GM23248 (cell line): Measurements from ENCODE around the gene DNAI2. TPM values are rescaled to one million over a fixed set of nuclear protein-coding genes. Genes with fewer than 3 reads are reported as not detected.
A peak's percentile ranks its signal among the peaks of the same experiment; 100 is the strongest.

ENCODE experiments used
- DNase-seq: peaks from one replicate; pipeline ENCODE4 v3.0.0-alpha.2; 2015
- H2AFZ ChIP-seq: fragments of 200-600 bp; sonication (generic); 2 replicates; pipeline ENCODE4 v1.6.1; 2016; ENCODE audit warnings: antibody characterized with exemption
- H3F3A ChIP-seq: fragments of 200-600 bp; sonication (generic); 2 replicates; pipeline ENCODE4 v1.6.1; 2016; ENCODE audit warnings: mild to moderate bottlenecking, antibody characterized with exemption, mixed run types; ENCODE audit not compliant: insufficient read depth
- H3K27ac ChIP-seq: fragments of 200-600 bp; sonication (generic); 2 replicates; pipeline ENCODE4 v1.5.1; 2016; ENCODE audit warnings: mild to moderate bottlenecking
- H3K27me3 ChIP-seq: fragments of 200-600 bp; sonication (generic); replicated peaks from 2 replicates; pipeline ENCODE4 v1.6.1; 2016; ENCODE audit warnings: mild to moderate bottlenecking; ENCODE audit not compliant: insufficient read depth
- H3K36me3 ChIP-seq: fragments of 200-600 bp; sonication (generic); 2 replicates; pipeline ENCODE4 v1.6.1; 2016; ENCODE audit warnings: low read depth, mild to moderate bottlenecking
- H3K4me1 ChIP-seq: fragments of 200-600 bp; sonication (generic); 2 replicates; pipeline ENCODE4 v1.6.1; 2016; ENCODE audit warnings: mild to moderate bottlenecking; ENCODE audit not compliant: insufficient read depth
- H3K4me2 ChIP-seq: fragments of 200-600 bp; sonication (generic); one replicate; pipeline ENCODE4 v1.6.1; 2016; ENCODE audit warnings: mild to moderate bottlenecking; ENCODE audit not compliant: unreplicated experiment
- H3K4me3 ChIP-seq: fragments of 200-600 bp; sonication (generic); 2 replicates; pipeline ENCODE4 v1.5.1; 2016; ENCODE audit warnings: mild to moderate bottlenecking
- H3K79me2 ChIP-seq: fragments of 200-600 bp; sonication (generic); 2 replicates; pipeline ENCODE4 v1.6.1; 2016; ENCODE audit warnings: mild to moderate bottlenecking; ENCODE audit not compliant: insufficient read depth
- H3K9ac ChIP-seq: fragments of 200-600 bp; sonication (generic); 2 replicates; pipeline ENCODE4 v1.6.1; 2016; ENCODE audit warnings: mild to moderate bottlenecking
- H3K9me2 ChIP-seq: fragments of 200-600 bp; sonication (generic); 2 replicates; pipeline ENCODE4 v1.6.1; 2016; ENCODE audit warnings: mixed run types, mild to moderate bottlenecking, moderate library complexity; ENCODE audit not compliant: insufficient read depth
- H3K9me3 ChIP-seq: fragments of 200-600 bp; sonication (generic); one replicate; pipeline ENCODE4 v1.6.1; 2017; ENCODE audit warnings: low read depth
- H4K20me1 ChIP-seq: fragments of 200-600 bp; sonication (generic); 2 replicates; pipeline ENCODE4 v1.6.0; 2016; ENCODE audit not compliant: insufficient read depth
- EZH2 ChIP-seq: fragments of 200-600 bp; sonication (generic); IDR thresholded peaks from 2 replicates; pipeline ENCODE4 v1.6.1; 2018; ENCODE audit warnings: antibody characterized with exemption, mild to moderate bottlenecking; ENCODE audit not compliant: insufficient read depth, poor library complexity, severe bottlenecking
- EZH2phosphoT487 ChIP-seq: fragments of 200-600 bp; sonication (generic); IDR thresholded peaks from 2 replicates; pipeline ENCODE4 v1.6.1; 2018; ENCODE audit warnings: antibody characterized with exemption, moderate library complexity, mild to moderate bottlenecking, low read depth; ENCODE audit not compliant: insufficient read depth
- WGBS, 2 experiments: methylation state at CpG; one replicate each; pipeline ENCODE4 v1.1.6; 2015 to 2017; ENCODE audit warnings: low lambda C conversion rate in 2 of 2, low coverage in 1 of 2; ENCODE audit errors: missing lambda C conversion rate in 2 of 2; 5-methylcytosine and 5-hydroxymethylcytosine counted together
- in situ Hi-C: fragments of 300-500 bp; cut with MboI; formaldehyde crosslinking; loops from 2 replicates; pipeline ENCODE4 v1.15.0; 2020
- polyA plus RNA-seq: library from polyadenylated mRNA; unstranded; fragments of >200 nt; fragmentation: Nextera tagmentation; extraction: Ambion mirVana; gene quantifications from 2 replicates; pipeline ENCODE4 v1.2.1, GENCODE V29; 2016
- total RNA-seq: library from RNA; depleted of rRNA; stranded (reverse); fragments of >200 nt; shearing (Covaris generic); gene quantifications from 2 replicates; pipeline ENCODE4 v1.2.3, GENCODE V29; 2014

DNAI2 gene
- total and polyA plus RNA-seq, 2 experiments from 2014 or later = not detected

- Histone ChIP-seq H3K27ac (no peak overlapping the region), H2AFZ (no peak overlapping the region), H3K79me2 (no peaks in the 10 kb centered on the region), H3K4me3 (no peak overlapping the region), H4K20me1 (no peaks in the 10 kb centered on the region), H3K4me2 (no peak overlapping the region), H3K27me3 (0 out of 2 replicates have a peak, but pooled peaks cover 15% of the 10 kb centered on the region), H3K9me3 (no peaks in the 10 kb centered on the region), H3K9ac (no peak overlapping the region), H3K36me3 (no peaks in the 10 kb centered on the region), H3F3A (no peaks in the 10 kb centered on the region), H3K4me1 (no peaks in the 10 kb centered on the region), H3K9me2 (no peaks in the 10 kb centered on the region)
- WGBS, 2 experiments = 49 to 54% methylated on average over 10 of the region's 10 CpGs
- TF ChIP-seq EZH2phosphoT487 (no peak), EZH2 (no peak)
- DNase-seq = no peak
- in situ Hi-C loops = no loop called here
These were observed 34.9 kb upstream of the DNAI2 start for GRCh38 chr17:74239172-74239571.

- DNase-seq = peak; percentile 34
- no peak overlapping the region for H3K27ac ChIP-seq
- no peak overlapping the region for H2AFZ ChIP-seq
- no peaks in the 10 kb centered on the region for H3K79me2 ChIP-seq
- H4K20me1 ChIP-seq = no peaks in the 10 kb centered on the region
- H3K9me3 ChIP-seq = no peaks in the 10 kb centered on the region
- 0 out of 2 replicates have a peak, but pooled peaks cover 6% of the 10 kb centered on the region for H3K27me3 ChIP-seq
- no peak overlapping the region for H3K4me3 ChIP-seq
- 6 to 8% methylated on average over 11 of the region's 11 CpGs for WGBS, 2 experiments
- H3K4me2 ChIP-seq = no peak overlapping the region
- H3K36me3 ChIP-seq = no peaks in the 10 kb centered on the region
- no peak for TF ChIP-seq EZH2phosphoT487
- TF ChIP-seq EZH2 = no peak
- in situ Hi-C loops = no loop called here
- H3K9me2 ChIP-seq = no peaks in the 10 kb centered on the region
- no peaks in the 10 kb centered on the region for H3F3A ChIP-seq
- no peak overlapping the region for H3K9ac ChIP-seq
- H3K4me1 ChIP-seq = no peaks in the 10 kb centered on the region
These were observed 33.3 kb upstream of the DNAI2 start for GRCh38 chr17:74240618-74241205.

- Histone ChIP-seq H3K79me2 (no peaks in the 10 kb centered on the region), H4K20me1 (no peaks in the 10 kb centered on the region), H3K27ac (no peak overlapping the region), H3K4me1 (no peaks in the 10 kb centered on the region), H3F3A (no peaks in the 10 kb centered on the region), H3K4me3 (no peak overlapping the region), H3K27me3 (0 out of 2 replicates have a peak, but pooled peaks cover 6% of the 10 kb centered on the region), H3K36me3 (no peaks in the 10 kb centered on the region), H3K9me2 (no peaks in the 10 kb centered on the region), H3K9me3 (no peaks in the 10 kb centered on the region), H3K9ac (no peak overlapping the region), H3K4me2 (no peak overlapping the region), H2AFZ (no peak overlapping the region)
- TF ChIP-seq EZH2 (no peak), EZH2phosphoT487 (no peak)
- DNase-seq = peak; percentile 20
- 20 to 24% methylated on average over 10 of the region's 10 CpGs for WGBS, 2 experiments
- in situ Hi-C loops = no loop called here
These were observed 32.6 kb upstream of the DNAI2 start for GRCh38 chr17:74241431-74241830.

- Histone ChIP-seq H3K4me2 (no peak overlapping the region), H3K4me3 (no peak overlapping the region), H4K20me1 (no peaks in the 10 kb centered on the region), H3K27ac (no peak overlapping the region), H3K9me2 (no peaks in the 10 kb centered on the region), H3K79me2 (no peaks in the 10 kb centered on the region), H3K9ac (no peak overlapping the region), H3K4me1 (no peaks in the 10 kb centered on the region), H2AFZ (no peak overlapping the region), H3K27me3 (0 out of 2 replicates have a peak, but pooled peaks cover 6% of the 10 kb centered on the region), H3F3A (no peaks in the 10 kb centered on the region), H3K36me3 (no peaks in the 10 kb centered on the region), H3K9me3 (no peaks in the 10 kb centered on the region)
- TF ChIP-seq EZH2phosphoT487 (no peak), EZH2 (no peak)
- DNase-seq = no peak
- in situ Hi-C loops = no loop called here
- WGBS, 2 experiments = 36 to 43% methylated on average over 2 of the region's 2 CpGs
These were observed 32.2 kb upstream of the DNAI2 start for GRCh38 chr17:74241847-74242246.
